H1 (cell line): ENCODE data around the gene OR10T2. TPM values are rescaled to one million over a fixed set of nuclear protein-coding genes. Genes with fewer than 3 reads are reported as not detected.

Experiments used
- CTCF ChIA-PET: fragments of 300-600 bp; sonication (Branson Sonifier 250); formaldehyde crosslinking; loops from one replicate; lab custom pipeline; 2021; ENCODE audit not compliant: partially characterized antibody; lab: Charles Lee
- POLR2A ChIA-PET: fragments of 300-600 bp; sonication (Branson Sonifier 250); formaldehyde crosslinking; loops from one replicate; lab custom pipeline; 2021; ENCODE audit warnings: inconsistent platforms; ENCODE audit not compliant: partially characterized antibody; lab: Charles Lee
- DNase-seq, 2 experiments: peaks; one replicate each; pipeline versions ENCODE4 v3.0.0 to v3.0.0-alpha.2; 2010 to 2022; ENCODE audit warnings: low spot score in 2 of 2, low read depth in 1 of 2, mixed read lengths in 1 of 2
- FAIRE-seq: peaks from 2 replicates; lab custom pipeline; 2011; peaks lifted over from hg19 to GRCh38; lab: Jason Lieb, UNC
- H2AFZ ChIP-seq: 2 replicates; pipeline ENCODE4 v1.8.1; 2012; ENCODE audit warnings: low read length, inconsistent platforms
- H2AK5ac ChIP-seq: 2 replicates; pipeline ENCODE4 v1.6.1; 2013; ENCODE audit warnings: low read depth, low read length
- H2BK120ac ChIP-seq: replicated peaks from 2 replicates; pipeline ENCODE3; 2013; ENCODE audit warnings: low read depth, low read length, inconsistent platforms
- H2BK12ac ChIP-seq: 2 replicates; pipeline ENCODE4 v1.6.1; 2013; ENCODE audit warnings: low read depth, low read length
- H2BK15ac ChIP-seq: 2 replicates; pipeline ENCODE4 v1.6.1; 2013; ENCODE audit warnings: low read length
- H2BK20ac ChIP-seq: 2 replicates; pipeline ENCODE4 v1.6.1; 2013; ENCODE audit warnings: low read length
- H2BK5ac ChIP-seq: 2 replicates; pipeline ENCODE4 v1.6.1; 2013; ENCODE audit warnings: low read depth, low read length
- H3K14ac ChIP-seq: 2 replicates; pipeline ENCODE4 v1.6.1; 2013; ENCODE audit warnings: inconsistent platforms; ENCODE audit not compliant: insufficient read length
- H3K18ac ChIP-seq: 2 replicates; pipeline ENCODE4 v1.6.1; 2013; ENCODE audit warnings: low read length; ENCODE audit errors: extremely low read depth
- H3K23ac ChIP-seq: 2 replicates; pipeline ENCODE4 v1.6.1; 2013; ENCODE audit warnings: inconsistent platforms; ENCODE audit not compliant: insufficient read length
- H3K23me2 ChIP-seq: 2 replicates; pipeline ENCODE4 v1.6.1; 2013; ENCODE audit warnings: low read depth, low read length
- H3K27ac ChIP-seq: 2 replicates; pipeline ENCODE4 v1.6.1; 2011; ENCODE audit warnings: low read depth, low read length, inconsistent platforms
- H3K27me3 ChIP-seq, 4 experiments: replicated peaks in 1 of 4; 1 replicate in 1 of 4; 2 replicates in 3 of 4; pipeline versions ENCODE4 v1.6.1 to v1.8.1; 2011 to 2013; ENCODE audit warnings: low read length in 3 of 4, mild to moderate bottlenecking in 3 of 4, inconsistent platforms in 2 of 4, mixed read lengths in 2 of 4, moderate library complexity in 1 of 4; ENCODE audit not compliant: control insufficient read depth in 3 of 4, insufficient read depth in 3 of 4; ENCODE audit errors: extremely low read depth in 1 of 4
- H3K36me3 ChIP-seq, 4 experiments: 2 replicates each; pipeline versions ENCODE4 v1.6.1 to v1.8.1; 2011 to 2013; ENCODE audit warnings: mild to moderate bottlenecking in 4 of 4, low read length in 3 of 4, moderate library complexity in 2 of 4, control low read depth in 1 of 4, inconsistent platforms in 1 of 4; ENCODE audit not compliant: insufficient read depth in 4 of 4, control insufficient read depth in 2 of 4
- H3K4ac ChIP-seq: replicated peaks from 2 replicates; pipeline ENCODE3; 2013; ENCODE audit warnings: low read length, low read depth, mixed read lengths, inconsistent platforms; ENCODE audit not compliant: insufficient read length
- H3K4me1 ChIP-seq, 4 experiments: replicated peaks in 1 of 4; 1 replicate in 1 of 4; 2 replicates in 3 of 4; pipeline versions ENCODE4 v1.6.1 to v1.8.1; 2011 to 2013; ENCODE audit warnings: low read length in 3 of 4, inconsistent platforms in 2 of 4, mixed read lengths in 1 of 4; ENCODE audit not compliant: insufficient read depth in 4 of 4, control insufficient read depth in 3 of 4
- H3K4me2 ChIP-seq, 2 experiments: 2 replicates each; pipeline versions ENCODE4 v1.6.1 to v1.8.1; 2011 to 2013; ENCODE audit warnings: low read depth in 2 of 2, low read length in 2 of 2, control low read depth in 1 of 2, inconsistent platforms in 1 of 2, mild to moderate bottlenecking in 1 of 2; ENCODE audit not compliant: insufficient read depth in 1 of 2
- H3K4me3 ChIP-seq, 4 experiments: fragments of 200-600, 300-600 bp in 1 of 4; sonication (generic), shearing (Covaris generic), sonication (Bioruptor Twin) in 1 of 4; 2 replicates each; pipeline versions ENCODE4 v1.5.1 to v1.8.1; 2011 to 2016; ENCODE audit warnings: low read length in 4 of 4, low read depth in 3 of 4, control low read depth in 2 of 4, inconsistent platforms in 2 of 4, mild to moderate bottlenecking in 2 of 4, mixed read lengths in 1 of 4, moderate library complexity in 1 of 4; ENCODE audit not compliant: insufficient read depth in 2 of 4; ENCODE audit errors: extremely low read depth in 1 of 4
- H3K56ac ChIP-seq: replicated peaks from 2 replicates; pipeline ENCODE3; 2013; ENCODE audit warnings: low read depth, mild to moderate bottlenecking, mixed read lengths, low read length, inconsistent platforms; ENCODE audit not compliant: insufficient read length
- H3K79me1 ChIP-seq: 2 replicates; pipeline ENCODE4 v1.6.1; 2013; ENCODE audit warnings: low read depth, low read length, control low read depth
- H3K79me2 ChIP-seq, 2 experiments: 2 replicates each; pipeline versions ENCODE4 v1.6.1 to v1.8.1; 2012 to 2013; ENCODE audit warnings: low read length in 2 of 2, mild to moderate bottlenecking in 2 of 2, inconsistent platforms in 1 of 2; ENCODE audit not compliant: insufficient read depth in 2 of 2, control insufficient read depth in 1 of 2
- H3K9ac ChIP-seq, 4 experiments: replicated peaks in 1 of 4; 1 replicate in 1 of 4; 2 replicates in 3 of 4; pipeline versions ENCODE4 v1.6.1 to v1.8.1; 2011 to 2013; ENCODE audit warnings: low read depth in 3 of 4, low read length in 3 of 4, control low read depth in 2 of 4, mild to moderate bottlenecking in 2 of 4, moderate library complexity in 2 of 4, inconsistent platforms in 1 of 4; ENCODE audit errors: extremely low read depth in 1 of 4
- H3K9me3 ChIP-seq, 2 experiments: 2 replicates each; pipeline versions ENCODE4 v1.6.1 to v1.8.1; 2012 to 2013; ENCODE audit warnings: mild to moderate bottlenecking in 2 of 2, moderate library complexity in 2 of 2, control low read depth in 1 of 2, inconsistent platforms in 1 of 2, low read depth in 1 of 2, low read length in 1 of 2, mixed read lengths in 1 of 2; ENCODE audit not compliant: insufficient read depth in 2 of 2
- H4K20me1 ChIP-seq, 2 experiments: replicated peaks in 1 of 2; 2 replicates each; pipeline versions ENCODE3 to v1.8.1; 2011 to 2013; ENCODE audit warnings: inconsistent platforms in 2 of 2, low read length in 2 of 2, mild to moderate bottlenecking in 1 of 2; ENCODE audit not compliant: insufficient read depth in 2 of 2, control insufficient read depth in 1 of 2
- H4K5ac ChIP-seq: 2 replicates; pipeline ENCODE4 v1.6.1; 2013; ENCODE audit warnings: low read length, low read depth, mixed read lengths, inconsistent platforms; ENCODE audit not compliant: insufficient read length
- H4K8ac ChIP-seq: 2 replicates; pipeline ENCODE4 v1.8.0; 2013; ENCODE audit warnings: mild to moderate bottlenecking, moderate library complexity, low read length, inconsistent platforms; ENCODE audit not compliant: insufficient read depth; ENCODE audit errors: extremely low read depth
- H4K91ac ChIP-seq: replicated peaks from 2 replicates; pipeline ENCODE3; 2013; ENCODE audit warnings: low read length, mixed read lengths, inconsistent platforms; ENCODE audit not compliant: insufficient read length
- ATF3 ChIP-seq: IDR thresholded peaks from 2 replicates; pipeline ENCODE4 v1.6.1; 2011; ENCODE audit warnings: low read depth, mild to moderate bottlenecking, low read length; ENCODE audit not compliant: insufficient read depth
- CEBPB ChIP-seq: IDR thresholded peaks from 2 replicates; pipeline ENCODE4 v1.6.1; 2012; ENCODE audit warnings: low read depth, low read length
- CHD2 ChIP-seq: IDR thresholded peaks from 2 replicates; pipeline ENCODE4 v1.6.1; 2012; ENCODE audit warnings: low read length, improper control_type of control experiment
- CREB1 ChIP-seq: IDR thresholded peaks from 2 replicates; pipeline ENCODE4 v1.6.1; 2012; ENCODE audit warnings: inconsistent platforms
- EP300 ChIP-seq, 2 experiments: IDR thresholded peaks; 1 replicate in 1 of 2; 2 replicates in 1 of 2; pipeline ENCODE4 v1.6.1; 2011 to 2012; ENCODE audit warnings: low read depth in 2 of 2, low read length in 2 of 2, mild to moderate bottlenecking in 2 of 2, borderline replicate concordance in 1 of 2, inconsistent platforms in 1 of 2, moderate library complexity in 1 of 2
- FOSL1 ChIP-seq: IDR thresholded peaks from 2 replicates; pipeline ENCODE4 v1.6.1; 2011; ENCODE audit warnings: mild to moderate bottlenecking, low read depth, low read length, moderate library complexity; ENCODE audit not compliant: insufficient read depth
- GABPA ChIP-seq: IDR thresholded peaks from 2 replicates; pipeline ENCODE4 v1.6.1; 2011; ENCODE audit warnings: mild to moderate bottlenecking, low read length, moderate library complexity, borderline replicate concordance; ENCODE audit not compliant: insufficient read depth
- HDAC2 ChIP-seq, 2 experiments: fragments of 300-600 bp in 1 of 2; sonication (generic) in 1 of 2; IDR thresholded peaks; 2 replicates each; pipeline ENCODE4 v1.6.1; 2011 to 2012; ENCODE audit warnings: low read depth in 2 of 2, low read length in 2 of 2, mild to moderate bottlenecking in 2 of 2, moderate library complexity in 2 of 2, borderline replicate concordance in 1 of 2, inconsistent platforms in 1 of 2
- NRF1 ChIP-seq: IDR thresholded peaks from 2 replicates; pipeline ENCODE4 v1.6.1; 2011; ENCODE audit warnings: mild to moderate bottlenecking, low read depth, low read length, improper control_type of control experiment
- POLR2A ChIP-seq, 2 experiments: IDR thresholded peaks; 1 replicate in 1 of 2; 2 replicates in 1 of 2; pipeline ENCODE4 v1.6.1; 2011; ENCODE audit warnings: low read depth in 2 of 2, low read length in 2 of 2, mild to moderate bottlenecking in 2 of 2; ENCODE audit errors: control extremely low read depth in 1 of 2
- POU5F1 ChIP-seq: IDR thresholded peaks from 2 replicates; pipeline ENCODE4 v1.6.1; 2011; ENCODE audit warnings: low read depth, mild to moderate bottlenecking, low read length, moderate library complexity
- RXRA ChIP-seq: IDR thresholded peaks from 2 replicates; pipeline ENCODE4 v1.6.1; 2011; ENCODE audit warnings: low read depth, mild to moderate bottlenecking, low read length, moderate library complexity; ENCODE audit not compliant: insufficient read depth
- SP1 ChIP-seq: IDR thresholded peaks from 2 replicates; pipeline ENCODE4 v1.6.1; 2011; ENCODE audit warnings: low read depth, low read length
- SP2 ChIP-seq: IDR thresholded peaks from 2 replicates; pipeline ENCODE4 v1.6.1; 2012; ENCODE audit warnings: mild to moderate bottlenecking, low read length, inconsistent platforms
- SP4 ChIP-seq: IDR thresholded peaks from 2 replicates; pipeline ENCODE4 v1.6.1; 2012; ENCODE audit warnings: low read length, inconsistent platforms
- YY1 ChIP-seq: IDR thresholded peaks from 2 replicates; pipeline ENCODE4 v1.6.1; 2011; ENCODE audit warnings: low read depth, mild to moderate bottlenecking, low read length
- WGBS, 2 experiments: shearing (Covaris generic) in 1 of 2; methylation state at CpG; one replicate each; pipeline versions ENCODE4 v1.1.6 to v1.1.7; 2013 to 2015; ENCODE audit warnings: low lambda C conversion rate in 2 of 2, mixed read lengths in 2 of 2, inconsistent platforms in 1 of 2, low coverage in 1 of 2, missing lambda C conversion rate in 1 of 2; ENCODE audit not compliant: insufficient replicate concordance in 2 of 2, insufficient coverage in 1 of 2, insufficient read length in 1 of 2; ENCODE audit errors: extremely low coverage in 1 of 2, missing lambda C conversion rate in 1 of 2; 5-methylcytosine and 5-hydroxymethylcytosine counted together
- polyA plus RNA-seq, 7 experiments: library from polyadenylated mRNA; depleted of rRNA in 3 of 7; stranded (reverse) in 5 of 7; unstranded in 2 of 7; fragments of >200 nt in 5 of 7; fragments of 200-250 nt in 2 of 7; gene quantifications; 1 replicate in 5 of 7; 2 replicates in 1 of 7; 4 replicates in 1 of 7; pipeline versions ENCODE4 v1.2.1 to v1.2.3, GENCODE V29; 2011 to 2013; ENCODE audit warnings: missing spikeins in 2 of 7, mixed read lengths in 2 of 7
- total RNA-seq: library from RNA; stranded (reverse); fragmentation: NEBNext Ultra II Directional; extraction: Animal tissue kit (Norgen Biotek cat#: 25700); gene quantifications from 2 replicates; pipeline ENCODE4 v1.2.1, GENCODE V29; 2021

OR10T2 gene
- total and polyA plus RNA-seq, 2 of the 8 experiments (the other 6 are each of a cell fraction or from before 2014, with no cell fraction given), result not detected

- DNase-seq (no peak), FAIRE-seq (no peak)
- no peak overlapping the region for H4K5ac ChIP-seq
- H3K27me3 ChIP-seq, result no peaks in the 10 kb centered on the region; a peak in 1 of 7 replicates
- H4K20me1 ChIP-seq, result no peaks in the 10 kb centered on the region
- H2BK20ac ChIP-seq, result no peak overlapping the region
- no peaks in the 10 kb centered on the region for H3K23me2 ChIP-seq
- no peak overlapping the region for H2AK5ac ChIP-seq
- no peak overlapping the region for H2BK5ac ChIP-seq
- no peak overlapping the region for H4K8ac ChIP-seq
- WGBS, 2 experiments, result 88% methylated on average over 3 of the region's 3 CpGs; no CpG with 5 or more reads in 1 of the 2 experiments
- H3K14ac ChIP-seq, result no peak overlapping the region
- no peaks in the 10 kb centered on the region for H3K36me3 ChIP-seq
- H3K9ac ChIP-seq, result no peak overlapping the region
- H3K56ac ChIP-seq, result no peak overlapping the region
- no peak overlapping the region for H4K91ac ChIP-seq
- H3K4me3 ChIP-seq, result no peak overlapping the region
- H3K9me3 ChIP-seq, result no peaks in the 10 kb centered on the region
- no peak overlapping the region for H2BK12ac ChIP-seq
- POLR2A ChIA-PET, result no interaction called here
- H2BK15ac ChIP-seq, result no peak overlapping the region
- no peak overlapping the region for H3K18ac ChIP-seq
- H2BK120ac ChIP-seq, result no peak overlapping the region
- no peak overlapping the region for H2AFZ ChIP-seq
- H3K27ac ChIP-seq, result no peak overlapping the region
- no peaks in the 10 kb centered on the region for H3K4me1 ChIP-seq
- CTCF ChIA-PET, result interaction anchor here (3.4 kb wide), 1 partner anchor 193 kb away, joined by 8 read pairs; no protein-coding TSS in a partner anchor
- no peaks in the 10 kb centered on the region for H3K79me2 ChIP-seq
- no peaks in the 10 kb centered on the region for H3K79me1 ChIP-seq
- no peak overlapping the region for H3K4ac ChIP-seq
- no peak overlapping the region for H3K4me2 ChIP-seq
- no peak overlapping the region for H3K23ac ChIP-seq
- TF ChIP-seq CREB1 (no peak), ATF3 (no peak), YY1 (no peak), SP4 (no peak), NRF1 (no peak), FOSL1 (no peak), SP1 (no peak), EP300 (IDR thresholded peaks at IDR 0.05; ENCODE audit: borderline replicate concordance in 1 of 2, low read depth in 2 of 2, low read length in 2 of 2) (no peak), GABPA (no peak), POU5F1 (no peak), POLR2A (IDR thresholded peaks at IDR 0.05; ENCODE audit: control extremely low read depth in 1 of 2, low read depth in 2 of 2, low read length in 2 of 2) (no peak), CHD2 (no peak), CEBPB (no peak), SP2 (no peak), HDAC2 (IDR thresholded peaks at IDR 0.05; ENCODE audit: borderline replicate concordance in 1 of 2, low read depth in 2 of 2, low read length in 2 of 2) (no peak), RXRA (no peak)
Measured at GRCh38 chr1:158396646-158397045, 2.6 kb downstream of the OR10T2 start.
